ENCODE results near the gene CCDC85C. TPM values are rescaled to one million over a fixed set of nuclear protein-coding genes. Genes with fewer than 3 reads are reported as not detected.

The CCDC85C gene
- total RNA-seq, 1 experiment from 2014 or later: 36.4 TPM

DNA sequence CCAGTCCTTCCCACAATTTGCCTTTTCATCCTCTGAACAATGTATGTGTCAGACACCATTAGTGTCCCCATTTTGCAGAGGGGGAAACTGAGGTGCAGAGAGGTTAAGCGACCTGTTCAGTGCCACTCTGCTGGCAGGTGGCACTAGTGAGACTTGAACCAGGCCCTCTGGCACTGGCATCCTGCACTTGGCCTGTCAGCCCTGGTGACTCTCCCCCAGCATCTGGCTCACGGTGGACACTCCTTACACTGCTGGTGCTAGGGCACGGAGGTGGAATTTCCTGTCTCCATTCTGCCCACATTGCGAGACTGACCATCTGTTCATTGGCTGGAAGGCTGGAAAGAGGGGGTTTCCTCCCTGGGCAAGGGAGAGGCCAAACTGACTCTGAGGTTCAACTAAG, 74.1 kb downstream of the CCDC85C start:
- intact Hi-C loops (cut with micrococcal nuclease): no loop called here

DNA sequence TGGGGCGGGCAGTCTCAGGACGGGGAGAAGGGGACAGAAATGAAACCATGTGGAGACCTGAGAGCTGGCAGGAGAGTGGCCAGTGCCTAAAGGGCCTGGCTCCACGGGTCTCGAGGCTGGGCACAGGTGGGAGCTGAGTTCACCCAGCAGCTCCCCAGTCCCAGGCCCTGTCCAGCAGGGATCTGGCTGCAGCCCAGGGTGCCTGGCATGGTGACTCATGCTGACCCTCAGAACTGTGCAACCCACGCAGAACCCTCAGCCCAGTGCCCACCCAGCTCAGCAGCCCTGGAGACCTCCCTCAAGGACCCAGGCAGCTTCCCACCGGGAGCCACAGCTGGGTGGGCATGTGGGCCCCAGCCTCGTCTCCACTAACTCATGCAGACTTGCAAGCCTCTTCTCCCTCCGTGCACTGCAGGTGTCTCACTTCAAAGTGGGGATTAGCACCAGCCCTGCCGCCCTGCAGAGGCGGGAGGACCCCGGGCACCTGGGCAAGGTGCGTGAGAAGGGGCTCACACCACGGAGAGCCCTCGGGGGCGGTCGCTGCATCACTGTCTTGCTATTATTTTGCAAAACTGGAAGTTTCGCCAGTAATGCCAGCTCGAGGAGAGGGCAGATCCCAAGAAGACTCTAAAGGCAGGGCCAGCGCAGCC, 76.5 kb downstream of the CCDC85C start:
- Histone ChIP-seq H3F3A (ENCODE audit: low read length, unreplicated experiment) (no peaks in the 10 kb centered on the region), H3K9me2 (replicated peaks; ENCODE audit: low read length) (no peaks in the 10 kb centered on the region), H4K20me1 (ENCODE audit: low read length) (peaks cover 3% of the 10 kb centered on the region), H2AFZ (ENCODE audit: low read length) (no peak overlapping the region), H3K27me3 (ENCODE audit: low read length) (no peaks in the 10 kb centered on the region), H3K4me2 (ENCODE audit: low read length) (no peak overlapping the region), H3K27ac (ENCODE audit: low read length) (no peak overlapping the region), H3K4me1 (ENCODE audit: insufficient read depth, low read length) (peaks cover 33% of the 10 kb centered on the region), H3K36me3 (ENCODE audit: low read depth, low read length) (no peaks in the 10 kb centered on the region), H3K9me3 (ENCODE audit: low read length) (no peaks in the 10 kb centered on the region), H3K9ac (ENCODE audit: low read length) (no peak overlapping the region), H3K4me3 (ENCODE audit: low read length) (no peak overlapping the region), H3K79me2 (ENCODE audit: low read length) (peaks cover 39% of the 10 kb centered on the region)
- DNase-seq (no peak), ATAC-seq (no peak)
- intact Hi-C loops (cut with micrococcal nuclease): no loop called here
- ChIA-PET CTCF (interaction anchor here (0.5 kb wide), 1 partner anchor 92 kb away, joined by 5 read pairs; no protein-coding TSS in a partner anchor), POLR2A (ENCODE audit: unreplicated experiment) (no interaction called here)
- BruUV-seq (replicated peaks): no TSS peak
- TF ChIP-seq EZH2phosphoT487 (IDR thresholded peaks at IDR 0.05; ENCODE audit: borderline replicate concordance, low read length): no peak
- TF ChIP-seq, protein P1, sequence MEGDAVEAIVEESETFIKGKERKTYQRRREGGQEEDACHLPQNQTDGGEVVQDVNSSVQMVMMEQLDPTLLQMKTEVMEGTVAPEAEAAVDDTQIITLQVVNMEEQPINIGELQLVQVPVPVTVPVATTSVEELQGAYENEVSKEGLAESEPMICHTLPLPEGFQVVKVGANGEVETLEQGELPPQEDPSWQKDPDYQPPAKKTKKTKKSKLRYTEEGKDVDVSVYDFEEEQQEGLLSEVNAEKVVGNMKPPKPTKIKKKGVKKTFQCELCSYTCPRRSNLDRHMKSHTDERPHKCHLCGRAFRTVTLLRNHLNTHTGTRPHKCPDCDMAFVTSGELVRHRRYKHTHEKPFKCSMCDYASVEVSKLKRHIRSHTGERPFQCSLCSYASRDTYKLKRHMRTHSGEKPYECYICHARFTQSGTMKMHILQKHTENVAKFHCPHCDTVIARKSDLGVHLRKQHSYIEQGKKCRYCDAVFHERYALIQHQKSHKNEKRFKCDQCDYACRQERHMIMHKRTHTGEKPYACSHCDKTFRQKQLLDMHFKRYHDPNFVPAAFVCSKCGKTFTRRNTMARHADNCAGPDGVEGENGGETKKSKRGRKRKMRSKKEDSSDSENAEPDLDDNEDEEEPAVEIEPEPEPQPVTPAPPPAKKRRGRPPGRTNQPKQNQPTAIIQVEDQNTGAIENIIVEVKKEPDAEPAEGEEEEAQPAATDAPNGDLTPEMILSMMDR (conservative IDR thresholded peaks at IDR 0.05; ENCODE audit: low read depth, low read length): no peak
- TF ChIP-seq EZH2 (IDR thresholded peaks at IDR 0.05; ENCODE audit: low read length, unreplicated experiment): no peak

More for the DNA sequence above, 74.1 kb downstream of the CCDC85C start:
- no peak overlapping the region for H3K4me3 ChIP-seq (ENCODE audit: low read length)
- no peaks in the 10 kb centered on the region; the same call in 1 of the 2 replicates for H4K20me1 ChIP-seq (ENCODE audit: low read length)
- H3K27me3 ChIP-seq (ENCODE audit: low read length): no peaks in the 10 kb centered on the region
- no peaks in the 10 kb centered on the region for H3K9me2 ChIP-seq (replicated peaks; ENCODE audit: low read length)
- TF ChIP-seq, protein P1 (conservative IDR thresholded peaks at IDR 0.05; ENCODE audit: low read depth, low read length): 0 out of 2 replicates have a peak, but pooled peaks have one; percentile 28
- TF ChIP-seq EZH2phosphoT487 (IDR thresholded peaks at IDR 0.05; ENCODE audit: borderline replicate concordance, low read length) (no peak), EZH2 (IDR thresholded peaks at IDR 0.05; ENCODE audit: low read length, unreplicated experiment) (no peak)
- H3F3A ChIP-seq (ENCODE audit: low read length, unreplicated experiment): no peaks in the 10 kb centered on the region
- no peak overlapping the region for H3K4me2 ChIP-seq (ENCODE audit: low read length)
- ChIA-PET POLR2A (ENCODE audit: unreplicated experiment) (no interaction called here), CTCF (no interaction called here)
- H3K4me1 ChIP-seq (ENCODE audit: insufficient read depth, low read length): peaks cover 10% of the 10 kb centered on the region
- peaks cover 28% of the 10 kb centered on the region for H3K79me2 ChIP-seq (ENCODE audit: low read length)
- ATAC-seq (no peak), DNase-seq (no peak)
- H2AFZ ChIP-seq (ENCODE audit: low read length): no peak overlapping the region
- H3K36me3 ChIP-seq (ENCODE audit: low read depth, low read length): no peaks in the 10 kb centered on the region
- H3K9me3 ChIP-seq (ENCODE audit: low read length): no peaks in the 10 kb centered on the region
- no peak overlapping the region for H3K27ac ChIP-seq (ENCODE audit: low read length)
- no peak overlapping the region for H3K9ac ChIP-seq (ENCODE audit: low read length)
- no TSS peak for BruUV-seq (replicated peaks)

DNA sequence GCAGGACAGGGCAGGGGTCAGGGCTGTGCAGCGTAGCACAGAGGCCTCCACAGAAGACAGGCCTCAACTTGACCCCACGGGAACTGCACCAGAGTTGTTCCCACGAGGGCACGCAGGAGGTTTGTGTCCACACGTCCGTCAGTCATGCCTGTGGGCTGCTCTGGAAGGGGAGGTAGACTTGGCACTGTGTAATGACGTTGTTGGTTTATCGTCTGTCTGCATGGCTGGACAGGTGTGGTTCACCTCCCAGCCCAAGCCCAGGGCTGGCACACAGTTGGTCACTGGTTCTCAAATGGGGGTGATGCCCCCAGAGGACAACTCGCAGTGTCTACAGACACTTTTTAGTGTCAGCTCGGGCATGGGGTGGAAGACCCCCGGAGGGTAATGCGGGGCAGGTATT, 77.0 kb downstream of the CCDC85C start:
- peaks cover 3% of the 10 kb centered on the region for H4K20me1 ChIP-seq (ENCODE audit: low read length)
- no peaks in the 10 kb centered on the region for H3F3A ChIP-seq (ENCODE audit: low read length, unreplicated experiment)
- H2AFZ ChIP-seq (ENCODE audit: low read length): no peak overlapping the region
- peaks cover 38% of the 10 kb centered on the region for H3K4me1 ChIP-seq (ENCODE audit: insufficient read depth, low read length)
- H3K79me2 ChIP-seq (ENCODE audit: low read length): peaks cover 37% of the 10 kb centered on the region
- H3K4me3 ChIP-seq (ENCODE audit: low read length): no peak overlapping the region
- no peak overlapping the region for H3K27ac ChIP-seq (ENCODE audit: low read length)
- ATAC-seq (no peak), DNase-seq (no peak)
- no peaks in the 10 kb centered on the region for H3K36me3 ChIP-seq (ENCODE audit: low read depth, low read length)
- H3K4me2 ChIP-seq (ENCODE audit: low read length): no peak overlapping the region
- POLR2A ChIA-PET (ENCODE audit: unreplicated experiment): no interaction called here
- H3K9ac ChIP-seq (ENCODE audit: low read length): no peak overlapping the region
- CTCF ChIA-PET: interaction anchor here (0.5 kb wide), 1 partner anchor 92 kb away, joined by 5 read pairs; no protein-coding TSS in a partner anchor
- TF ChIP-seq EZH2phosphoT487 (IDR thresholded peaks at IDR 0.05; ENCODE audit: borderline replicate concordance, low read length): no peak
- TF ChIP-seq, protein P1 (conservative IDR thresholded peaks at IDR 0.05; ENCODE audit: low read depth, low read length): no peak
- TF ChIP-seq EZH2 (IDR thresholded peaks at IDR 0.05; ENCODE audit: low read length, unreplicated experiment): no peak
- H3K27me3 ChIP-seq (ENCODE audit: low read length): no peaks in the 10 kb centered on the region
- BruUV-seq (replicated peaks): no TSS peak
- H3K9me2 ChIP-seq (replicated peaks; ENCODE audit: low read length): no peaks in the 10 kb centered on the region
- H3K9me3 ChIP-seq (ENCODE audit: low read length): no peaks in the 10 kb centered on the region
- intact Hi-C loops (cut with micrococcal nuclease): no loop called here

Measured in PC-3 (cell line).